A549 (cell line): Measurements from ENCODE around the gene PTCD3. TPM values are rescaled to one million over a fixed set of nuclear protein-coding genes. Genes with fewer than 3 reads are reported as not detected.

Source experiments
- ATAC-seq, 2 experiments: fragments of 200-7000 bp in 1 of 2; fragments of >200 bp in 1 of 2; cut with Nextera tagmentation in 1 of 2; cut with Tn5 transposase in 1 of 2; 3 replicates each; pipeline versions ENCODE4 v1.8.0 to v1.9.1; 2018 to 2020; ENCODE audit warnings: mild to moderate bottlenecking in 1 of 2, moderate library complexity in 1 of 2
- CTCF ChIA-PET: fragments of 300-600 bp; sonication (Branson Sonifier 250); formaldehyde crosslinking; extraction: SDS; loops from one replicate; lab custom pipeline; 2021; ENCODE audit warnings: antibody characterized with exemption, inconsistent platforms; lab: Yijun Ruan, JAX
- POLR2A ChIA-PET: fragments of 350-600 bp; formaldehyde crosslinking; extraction: SDS; loops from one replicate; lab custom pipeline; 2021; ENCODE audit warnings: antibody characterized with exemption, inconsistent platforms; lab: Yijun Ruan, JAX
- DNase-seq, 2 experiments: peaks; one replicate each; pipeline versions ENCODE4 v3.0.0 to v3.0.0-alpha.2; 2011 to 2016; ENCODE audit warnings: low read depth in 1 of 2, low spot score in 1 of 2
- FAIRE-seq: peaks from 2 replicates; lab custom pipeline; 2011; peaks lifted over from hg19 to GRCh38; lab: Jason Lieb, UNC
- H3K27ac ChIP-seq, 2 experiments: fragments of >200 bp; sonication (Bioruptor Twin); formaldehyde crosslinking; 3 replicates each; pipeline ENCODE4 v1.5.1; 2016 to 2017
- H3K4me1 ChIP-seq: fragments of >200 bp; sonication (Bioruptor Twin); formaldehyde crosslinking; 3 replicates; pipeline ENCODE4 v1.6.1; 2016
- H3K4me2 ChIP-seq: fragments of >200 bp; sonication (Bioruptor Twin); formaldehyde crosslinking; 3 replicates; pipeline ENCODE4 v1.6.1; 2016
- H3K4me3 ChIP-seq: fragments of >200 bp; sonication (Bioruptor Twin); formaldehyde crosslinking; 3 replicates; pipeline ENCODE4 v1.5.1; 2016
- H3K9me3 ChIP-seq: fragments of >200 bp; sonication (Bioruptor Twin); formaldehyde crosslinking; 3 replicates; pipeline ENCODE4 v1.6.1; 2016
- ATOH8 ChIP-seq: fragments of 250-450 bp; sonication (Bioruptor Pico); IDR thresholded peaks from 2 replicates; pipeline ENCODE4 v1.5.0; 2020; ENCODE audit warnings: low read depth, mild to moderate bottlenecking, moderate library complexity
- BCL3 ChIP-seq: fragments of >200 bp; sonication (Bioruptor Twin); formaldehyde crosslinking; IDR thresholded peaks from 3 replicates; pipeline ENCODE4 v1.6.1; 2016
- CBX2 ChIP-seq: fragments of 200-600 bp; sonication (generic); IDR thresholded peaks from 2 replicates; pipeline ENCODE4 v1.6.1; 2016; ENCODE audit warnings: low read depth, mild to moderate bottlenecking, borderline replicate concordance
- CBX8 ChIP-seq: fragments of 200-600 bp; sonication (generic); IDR thresholded peaks from 2 replicates; pipeline ENCODE4 v1.6.1; 2016
- CHD4 ChIP-seq: fragments of 200-600 bp; sonication (generic); IDR thresholded peaks from 2 replicates; pipeline ENCODE4 v1.6.1; 2016; ENCODE audit warnings: antibody characterized with exemption, mild to moderate bottlenecking, borderline replicate concordance
- CTCF ChIP-seq: fragments of >200 bp; sonication (Bioruptor Twin); formaldehyde crosslinking; IDR thresholded peaks from 3 replicates; pipeline ENCODE4 v1.5.1; 2016
- EHMT2 ChIP-seq: fragments of 200-600 bp; sonication (generic); IDR thresholded peaks from 2 replicates; pipeline ENCODE4 v1.6.1; 2016; ENCODE audit warnings: antibody characterized with exemption, low read depth, mild to moderate bottlenecking, moderate library complexity
- ELK1 ChIP-seq: fragments of 150-350 bp; IDR thresholded peaks from 2 replicates; pipeline ENCODE4 v1.6.1; 2014; ENCODE audit warnings: low read depth, mild to moderate bottlenecking, low read length
- EP300 ChIP-seq, 2 experiments: fragments of >200 bp; sonication (Bioruptor Twin); formaldehyde crosslinking; IDR thresholded peaks; 2 replicates in 1 of 2; 3 replicates in 1 of 2; pipeline ENCODE4 v1.6.1; 2016 to 2017
- HDAC2 ChIP-seq: fragments of 200-600 bp; sonication (generic); IDR thresholded peaks from 2 replicates; pipeline ENCODE4 v1.6.1; 2016
- HEYL ChIP-seq: fragments of 250-450 bp; sonication (Bioruptor Pico); IDR thresholded peaks from 2 replicates; pipeline ENCODE4 v1.8.0; 2021; ENCODE audit warnings: mild to moderate bottlenecking, moderate library complexity
- HOXA7 ChIP-seq: fragments of 250-450 bp; sonication (Bioruptor Pico); IDR thresholded peaks from 2 replicates; pipeline ENCODE4 v1.5.0; 2020; ENCODE audit warnings: mild to moderate bottlenecking, moderate library complexity
- HOXB13 ChIP-seq: fragments of 250-450 bp; sonication (Bioruptor Pico); IDR thresholded peaks from 2 replicates; pipeline ENCODE4 v1.5.0; 2020; ENCODE audit warnings: low read depth, mild to moderate bottlenecking, moderate library complexity
- MYC ChIP-seq: IDR thresholded peaks from 2 replicates; pipeline ENCODE4 v1.6.1; 2012; ENCODE audit warnings: mild to moderate bottlenecking, inconsistent platforms, low read length, improper control_type of control experiment, borderline replicate concordance
- PBX3 ChIP-seq: IDR thresholded peaks from 2 replicates; pipeline ENCODE4 v1.6.1; 2012
- PHF8 ChIP-seq: fragments of 200-600 bp; sonication (generic); IDR thresholded peaks from 2 replicates; pipeline ENCODE4 v1.6.1; 2016; ENCODE audit warnings: low read depth, mild to moderate bottlenecking, antibody characterized with exemption, moderate library complexity, borderline replicate concordance
- POLR2A ChIP-seq: IDR thresholded peaks from 2 replicates; pipeline ENCODE4 v1.6.1; 2012; ENCODE audit warnings: mild to moderate bottlenecking, low read length
- RAD21 ChIP-seq, 2 experiments: fragments of >200 bp in 1 of 2; sonication (Bioruptor Twin) in 1 of 2; formaldehyde crosslinking in 1 of 2; IDR thresholded peaks in 1 of 2; conservative IDR thresholded peaks in 1 of 2; 2 replicates in 1 of 2; 3 replicates in 1 of 2; pipeline ENCODE4 v1.6.1; 2012 to 2018; ENCODE audit warnings: inconsistent platforms in 1 of 2
- RCOR1 ChIP-seq: fragments of 150-350 bp; IDR thresholded peaks from 2 replicates; pipeline ENCODE4 v1.6.1; 2014; ENCODE audit warnings: antibody characterized with exemption, low read length, low read depth
- REST ChIP-seq: fragments of 200-600 bp; sonication (generic); IDR thresholded peaks from 2 replicates; pipeline ENCODE4 v1.6.1; 2016; ENCODE audit warnings: antibody characterized with exemption, mild to moderate bottlenecking, moderate library complexity
- RFX5 ChIP-seq: fragments of 450-650 bp; IDR thresholded peaks from 2 replicates; pipeline ENCODE4 v1.7.1; 2014; ENCODE audit warnings: antibody characterized with exemption, mild to moderate bottlenecking, moderate library complexity
- ZC3H11A ChIP-seq: fragments of 450-650 bp; IDR thresholded peaks from 2 replicates; pipeline ENCODE4 v1.6.1; 2014; ENCODE audit warnings: antibody characterized with exemption, mild to moderate bottlenecking
- ZFP36 ChIP-seq: fragments of 450-650 bp; IDR thresholded peaks from 2 replicates; pipeline ENCODE4 v1.6.1; 2014; ENCODE audit warnings: borderline replicate concordance; ENCODE audit not compliant: partially characterized antibody
- WGBS: methylation state at CpG from one replicate; pipeline ENCODE4 v1.1.6; 2017; ENCODE audit errors: missing lambda C conversion rate; 5-methylcytosine and 5-hydroxymethylcytosine counted together
- polyA plus RNA-seq, 4 experiments: library from polyadenylated mRNA; depleted of rRNA in 3 of 4; stranded (reverse); fragments of >200 nt; fragmentation: RNase III in 1 of 4; extraction: RNeasy Plus Mini Kit Qiagen cat#74134 plus additional on column Dnase treatment in 1 of 4; gene quantifications; 2 replicates in 3 of 4; 3 replicates in 1 of 4; pipeline ENCODE4 v1.2.3, GENCODE V29; 2011 to 2017

The PTCD3 gene
- polyA plus RNA-seq, 2 of the 4 experiments (the other 2 are of a cell fraction), result 200 to 260 TPM

- 98% methylated on average over 2 of the region's 2 CpGs for WGBS
- ChIA-PET POLR2A (no interaction called here), CTCF (interaction anchor here (0.8 to 4.0 kb wide), 8 partner anchors 10 to 481 kb away, joined by 3 to 13 read pairs (median 4); partner anchors contain the start of genes POLR1A and PTCD3)
- H3K4me3 ChIP-seq, result no peak overlapping the region
- FAIRE-seq, result peak; percentile 68
- H3K27ac ChIP-seq, result no peak overlapping the region
- H3K9me3 ChIP-seq, result no peaks in the 10 kb centered on the region
- H3K4me1 ChIP-seq, result peaks cover 6% of the 10 kb centered on the region; the same call in 1 of the 3 replicates
- DNase-seq, result peak in 1 of 2 experiments; percentile 24
- H3K4me2 ChIP-seq, result no peak overlapping the region
- peak; percentile 68 to 69; a peak in 4 of 6 replicates for ATAC-seq
- TF ChIP-seq POLR2A, result no peak
- TF ChIP-seq CBX2, result no peak
- TF ChIP-seq RAD21 (conservative IDR thresholded peaks at IDR 0.05 in 1 of 2, IDR thresholded peaks at IDR 0.05 in 1 of 2), result 0 out of 5 replicates have a peak, but pooled peaks of 1 of the 2 experiments have one; percentile 9
- TF ChIP-seq, all 56 proteins: peak for 1
Observed at GRCh38 chr2:86118130-86118529, 12.1 kb downstream of the PTCD3 start.

- WGBS, result 89% methylated on average over 5 of the region's 5 CpGs
- Histone ChIP-seq H3K4me3 (no peak overlapping the region), H3K27ac (no peak overlapping the region), H3K4me1 (no peaks in the 10 kb centered on the region)
- ChIA-PET CTCF (no interaction called here), POLR2A (no interaction called here)
- DNase-seq (no peak), ATAC-seq (no peak)
- TF ChIP-seq PBX3 (no peak), ELK1 (no peak), CHD4 (no peak), HOXA7 (CRISPR knock-in tag) (no peak), HDAC2 (no peak), MYC (no peak), ATOH8 (CRISPR knock-in tag) (no peak), REST (no peak), HEYL (CRISPR knock-in tag) (no peak), CTCF (no peak), PHF8 (no peak), RCOR1 (no peak), ZFP36 (no peak), HOXB13 (CRISPR knock-in tag) (no peak), EHMT2 (no peak), CBX8 (no peak), EP300 (IDR thresholded peaks at IDR 0.05) (no peak), RFX5 (no peak), ZC3H11A (no peak), BCL3 (no peak)
- TF ChIP-seq, all 56 proteins: peak for 0
- Histone ChIP-seq H3K9me3 (no peaks in the 10 kb centered on the region), H3K4me2 (no peak overlapping the region)
- FAIRE-seq, result no peak
Observed at GRCh38 chr2:86123328-86123925, 17.4 kb downstream of the PTCD3 start.
